Lower leg skin (tissue), 3 donors: ENCODE measurements around the gene NOX5.

Experiments used
- CTCF ChIP-seq, 3 donors: fragments of 450-650 bp; IDR thresholded peaks; one replicate each; pipeline ENCODE4 v1.5.1; 2016; ENCODE audit warnings: antibody characterized with exemption in 3 of 3, mild to moderate bottlenecking in 3 of 3, moderate library complexity in 2 of 3
- POLR2A ChIP-seq, 2 donors: fragments of 450-650 bp; IDR thresholded peaks; one replicate each; pipeline ENCODE4 v1.6.1; 2016 to 2017; ENCODE audit warnings: antibody characterized with exemption in 2 of 2, mild to moderate bottlenecking in 1 of 2, moderate library complexity in 1 of 2

GRCh38 chr15:69011641-69012040 lies 2.9 kb upstream of the NOX5 start:
- no peak for TF ChIP-seq POLR2A (IDR thresholded peaks at IDR 0.05)
- TF ChIP-seq CTCF (IDR thresholded peaks at IDR 0.05): no peak
